ENCODE data around the gene CNPY3.

Gene CNPY3

GRCh38 chr6:42925248-42925857 lies 3.9 kb upstream of the CNPY3 start:
- no peak overlapping the region for H3K27ac ChIP-seq (ENCODE audit: extremely low read depth, low read depth, low read length)
- peaks cover 3% of the 10 kb centered on the region; the same call in 1 of the 2 replicates for H3K4me1 ChIP-seq (ENCODE audit: control insufficient read depth, insufficient read depth, low read length)
- CTCF ChIA-PET: interaction anchor here (0.9 kb wide), 1 partner anchor 200 kb away, joined by 3 read pairs; no protein-coding TSS in a partner anchor
- TF ChIP-seq ZNF23 (tag by site-specific recombination; IDR thresholded peaks at IDR 0.05; ENCODE audit: borderline replicate concordance): no peak
- TF ChIP-seq ZFP37 (tag by site-specific recombination; IDR thresholded peaks at IDR 0.05): no peak
- no peak for TF ChIP-seq PRDM4 (tag by site-specific recombination; IDR thresholded peaks at IDR 0.05)
- TF ChIP-seq ZNF426 (tag by site-specific recombination; IDR thresholded peaks at IDR 0.05): no peak
- no peak for TF ChIP-seq ZSCAN5A (tag by site-specific recombination; IDR thresholded peaks at IDR 0.05)
- no peak for TF ChIP-seq KLF8 (tag by site-specific recombination; IDR thresholded peaks at IDR 0.05)
- no peak overlapping the region for H3K4me3 ChIP-seq (ENCODE audit: low read depth, low read length)
- POLR2A ChIA-PET: interaction anchor here (0.6 to 1.0 kb wide), 2 partner anchors 39 to 134 kb away, joined by 3 read pairs; partner anchors contain the start of genes KLC4 and MRPL2
- no peaks in the 10 kb centered on the region for H3K36me3 ChIP-seq (ENCODE audit: control insufficient read depth in 2 of 2, insufficient read depth in 1 of 2, low read length in 2 of 2)
- no peaks in the 10 kb centered on the region for H3K9me3 ChIP-seq (ENCODE audit: control insufficient read depth, insufficient read depth, low read depth, low read length)

GRCh38 chr6:42929821-42930360 lies 611 bp downstream of the CNPY3 start:
- Histone ChIP-seq H3K36me3 (ENCODE audit: control insufficient read depth in 2 of 2, insufficient read depth in 1 of 2, low read length in 2 of 2) (peaks cover 0 to 29% of the 10 kb centered on the region in 2 experiments; a peak in 2 of 3 replicates), H3K4me1 (ENCODE audit: control insufficient read depth, insufficient read depth, low read length) (peaks cover 3% of the 10 kb centered on the region; the same call in 1 of the 2 replicates), H3K27ac (ENCODE audit: extremely low read depth, low read depth, low read length) (peak overlapping the region; percentile 85), H3K9me3 (ENCODE audit: control insufficient read depth, insufficient read depth, low read depth, low read length) (no peaks in the 10 kb centered on the region), H3K4me3 (ENCODE audit: low read depth, low read length) (peak overlapping the region; percentile 66)
- ChIA-PET POLR2A (interaction anchor here (0.5 to 2.8 kb wide), 47 partner anchors 9 to 700 kb away, joined by 3 to 48 read pairs (median 6); partner anchors contain the start of genes BICRAL, CUL7, GNMT and KLC4), CTCF (interaction anchor here (0.6 to 2.0 kb wide), 12 partner anchors 10 to 407 kb away, joined by 3 to 15 read pairs (median 4); a partner anchor contains a TSS)
- no peak for TF ChIP-seq ZNF184 (tag by site-specific recombination; IDR thresholded peaks at IDR 0.05)
- TF ChIP-seq ZNF600 (tag by site-specific recombination; IDR thresholded peaks at IDR 0.05): 0 out of 2 replicates have a peak, but pooled peaks have one; percentile 15
- TF ChIP-seq ZNF394 (tag by site-specific recombination; IDR thresholded peaks at IDR 0.05; ENCODE audit: borderline replicate concordance): 0 out of 2 replicates have a peak, but pooled peaks have one; percentile 47
- TF ChIP-seq ZNF335 (tag by site-specific recombination; conservative IDR thresholded peaks at IDR 0.05): peak; percentile 11; the same call in 1 of the 2 replicates
- TF ChIP-seq ZFP3 (tag by site-specific recombination; IDR thresholded peaks at IDR 0.05; ENCODE audit: low read depth): no peak
- no peak for TF ChIP-seq ZNF449 (tag by site-specific recombination; IDR thresholded peaks at IDR 0.05)
- peak; percentile 91 for TF ChIP-seq ZBTB17 (tag by site-specific recombination; IDR thresholded peaks at IDR 0.05)
- peak; percentile 92 for TF ChIP-seq PRDM10 (tag by site-specific recombination; IDR thresholded peaks at IDR 0.05)
- TF ChIP-seq MYNN (tag by site-specific recombination; IDR thresholded peaks at IDR 0.05; ENCODE audit: borderline replicate concordance): peak; percentile 14; the same call in 1 of the 2 replicates
- peak; percentile 45; the same call in 1 of the 2 replicates for TF ChIP-seq PRDM1 (tag by site-specific recombination; IDR thresholded peaks at IDR 0.05)
- 0 out of 2 replicates have a peak, but pooled peaks have one; percentile 9 for TF ChIP-seq KLF17 (tag by site-specific recombination; IDR thresholded peaks at IDR 0.05)
- no peak for TF ChIP-seq ZNF404 (tag by site-specific recombination; IDR thresholded peaks at IDR 0.05)
- peak; percentile 98 for TF ChIP-seq ZNF692 (tag by site-specific recombination; IDR thresholded peaks at IDR 0.05)
- 0 out of 2 replicates have a peak, but pooled peaks have one; percentile 11 for TF ChIP-seq ZBTB8A (tag by site-specific recombination; IDR thresholded peaks at IDR 0.05)
